Thyroid gland (tissue), 4 donors: ENCODE results near the gene SIGLEC10.
A peak's percentile ranks its signal among the peaks of the same experiment; 100 is the strongest.

Experiments used
- CTCF ChIP-seq, 6 experiments: fragments of 200-600 bp in 3 of 6; fragments of 450-650 bp in 3 of 6; sonication (generic) in 3 of 6; IDR thresholded peaks; one replicate each; pipeline ENCODE4 v1.5.1; 2016 to 2019; ENCODE audit warnings: antibody characterized with exemption in 6 of 6, mild to moderate bottlenecking in 2 of 6, inconsistent platforms in 1 of 6, moderate library complexity in 1 of 6
- POLR2A ChIP-seq, 2 donors: fragments of 450-650 bp; IDR thresholded peaks; one replicate each; pipeline ENCODE4 v1.6.1; 2017; ENCODE audit warnings: antibody characterized with exemption in 2 of 2, mild to moderate bottlenecking in 2 of 2, moderate library complexity in 1 of 2

DNA sequence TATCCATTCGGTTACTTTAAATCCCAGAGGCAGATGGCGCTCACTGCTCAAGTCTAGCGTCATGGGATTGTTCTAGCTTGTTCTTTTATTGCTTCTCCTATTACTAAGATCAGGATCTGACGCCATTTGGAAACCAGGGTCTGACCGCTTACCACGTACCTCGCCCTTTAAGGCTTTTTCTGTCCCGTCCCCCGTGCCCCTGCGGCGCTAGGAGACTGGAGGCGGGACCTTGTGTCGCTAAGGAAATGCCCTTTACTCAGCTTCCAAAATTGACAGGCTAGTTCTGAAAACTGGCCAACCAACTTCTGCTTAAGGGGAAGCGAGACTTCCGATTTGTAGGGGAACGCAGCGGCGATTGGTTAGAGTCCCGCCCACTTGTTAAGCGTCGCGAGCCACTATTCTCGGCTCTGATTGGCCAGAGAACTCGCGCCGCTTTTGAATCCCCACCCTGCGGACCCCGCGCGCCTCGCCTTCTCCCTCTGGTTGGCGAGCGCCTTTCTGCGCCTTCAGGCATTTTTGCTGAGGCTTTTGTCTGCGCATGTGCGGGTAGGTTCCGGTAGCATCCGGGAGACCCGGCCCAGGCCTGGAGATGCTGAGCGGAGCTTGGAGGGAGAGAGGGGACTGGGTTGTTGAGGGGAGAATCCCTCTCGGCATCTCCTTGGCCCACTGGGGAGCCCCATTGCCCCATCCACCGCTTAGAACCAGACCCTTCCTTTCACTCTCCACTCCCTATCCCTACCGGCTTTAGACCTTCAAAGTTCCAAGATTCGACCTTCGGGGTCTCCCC lies 23.2 kb downstream of the SIGLEC10 start:
- TF ChIP-seq POLR2A (IDR thresholded peaks at IDR 0.05) (peak in 1 of 2 donors; percentile 43), CTCF (IDR thresholded peaks at IDR 0.05) (no peak)
